HEK293 (cell line): Measurements from ENCODE around the gene BRPF1.

Source experiments
- GLIS1 ChIP-seq: fragments of 450-650 bp; formaldehyde crosslinking; IDR thresholded peaks from 2 replicates; pipeline ENCODE4 v1.5.1; 2016; ENCODE audit warnings: missing biosample characterization, missing genetic modification characterization
- MZF1 ChIP-seq: fragments of 450-650 bp; formaldehyde crosslinking; IDR thresholded peaks from 2 replicates; pipeline ENCODE4 v1.5.1; 2017; ENCODE audit warnings: missing biosample characterization, missing genetic modification characterization, borderline replicate concordance
- OSR2 ChIP-seq: fragments of 450-650 bp; formaldehyde crosslinking; IDR thresholded peaks from 2 replicates; pipeline ENCODE4 v1.5.1; 2016; ENCODE audit warnings: missing biosample characterization, missing genetic modification characterization
- PRDM10 ChIP-seq: fragments of 450-650 bp; formaldehyde crosslinking; IDR thresholded peaks from 2 replicates; pipeline ENCODE4 v1.5.1; 2016; ENCODE audit warnings: missing biosample characterization, missing genetic modification characterization
- REST ChIP-seq: fragments of 450-650 bp; formaldehyde crosslinking; IDR thresholded peaks from 2 replicates; pipeline ENCODE4 v1.5.1; 2016; ENCODE audit warnings: missing biosample characterization, missing genetic modification characterization
- ZBTB11 ChIP-seq: fragments of 450-650 bp; formaldehyde crosslinking; conservative IDR thresholded peaks from 2 replicates; pipeline ENCODE4 v1.5.1; 2016; ENCODE audit warnings: low read depth, missing biosample characterization, missing genetic modification characterization
- ZBTB8A ChIP-seq: fragments of 450-650 bp; formaldehyde crosslinking; IDR thresholded peaks from 2 replicates; pipeline ENCODE4 v1.5.1; 2016; ENCODE audit warnings: missing biosample characterization, missing genetic modification characterization
- ZNF132 ChIP-seq: fragments of 450-650 bp; formaldehyde crosslinking; IDR thresholded peaks from 2 replicates; pipeline ENCODE4 v1.5.1; 2017; ENCODE audit warnings: missing biosample characterization, missing genetic modification characterization, borderline replicate concordance
- ZNF155 ChIP-seq: fragments of 450-650 bp; formaldehyde crosslinking; IDR thresholded peaks from 2 replicates; pipeline ENCODE4 v1.5.1; 2016; ENCODE audit warnings: missing biosample characterization, missing genetic modification characterization
- ZNF16 ChIP-seq: fragments of 450-650 bp; formaldehyde crosslinking; IDR thresholded peaks from 2 replicates; pipeline ENCODE4 v1.5.1; 2016; ENCODE audit warnings: low read depth, missing biosample characterization, missing genetic modification characterization
- ZNF174 ChIP-seq: fragments of 450-650 bp; formaldehyde crosslinking; IDR thresholded peaks from 2 replicates; pipeline ENCODE4 v1.5.0; 2017; ENCODE audit warnings: missing biosample characterization, mild to moderate bottlenecking, missing genetic modification characterization
- ZNF202 ChIP-seq: fragments of 450-650 bp; formaldehyde crosslinking; IDR thresholded peaks from 2 replicates; pipeline ENCODE4 v1.5.1; 2016; ENCODE audit warnings: missing biosample characterization, missing genetic modification characterization, borderline replicate concordance
- ZNF335 ChIP-seq: fragments of 450-650 bp; formaldehyde crosslinking; conservative IDR thresholded peaks from 2 replicates; pipeline ENCODE4 v1.5.1; 2016; ENCODE audit warnings: missing biosample characterization, missing genetic modification characterization
- ZNF350 ChIP-seq: fragments of 450-650 bp; formaldehyde crosslinking; IDR thresholded peaks from 2 replicates; pipeline ENCODE4 v1.5.0; 2017; ENCODE audit warnings: missing biosample characterization, mild to moderate bottlenecking, missing genetic modification characterization
- ZNF391 ChIP-seq: fragments of 450-650 bp; formaldehyde crosslinking; IDR thresholded peaks from 2 replicates; pipeline ENCODE4 v1.5.1; 2016; ENCODE audit warnings: low read depth, missing biosample characterization, missing genetic modification characterization, borderline replicate concordance
- ZNF394 ChIP-seq: fragments of 450-650 bp; formaldehyde crosslinking; IDR thresholded peaks from 2 replicates; pipeline ENCODE4 v1.5.1; 2016; ENCODE audit warnings: missing biosample characterization, missing genetic modification characterization, mild to moderate bottlenecking, moderate library complexity, borderline replicate concordance
- ZNF514 ChIP-seq: fragments of 450-650 bp; formaldehyde crosslinking; IDR thresholded peaks from 2 replicates; pipeline ENCODE4 v1.5.1; 2016; ENCODE audit warnings: missing biosample characterization, missing genetic modification characterization
- ZNF596 ChIP-seq: fragments of 450-650 bp; IDR thresholded peaks from 2 replicates; pipeline ENCODE4 v1.5.0; 2018; ENCODE audit warnings: missing biosample characterization, mild to moderate bottlenecking, missing genetic modification characterization, moderate library complexity
- ZNF624 ChIP-seq: fragments of 450-650 bp; formaldehyde crosslinking; IDR thresholded peaks from 2 replicates; pipeline ENCODE4 v1.5.1; 2017; ENCODE audit warnings: missing biosample characterization, missing genetic modification characterization
- ZNF660 ChIP-seq: fragments of 450-650 bp; IDR thresholded peaks from 2 replicates; pipeline ENCODE4 v1.5.1; 2018; ENCODE audit warnings: missing biosample characterization, mild to moderate bottlenecking, missing genetic modification characterization
- ZNF664 ChIP-seq: fragments of 450-650 bp; formaldehyde crosslinking; IDR thresholded peaks from 2 replicates; pipeline ENCODE4 v1.5.1; 2016; ENCODE audit warnings: missing biosample characterization, missing genetic modification characterization
- ZNF701 ChIP-seq: fragments of 450-650 bp; formaldehyde crosslinking; IDR thresholded peaks from 2 replicates; pipeline ENCODE4 v1.5.1; 2016; ENCODE audit warnings: missing biosample characterization, missing genetic modification characterization
- ZNF785 ChIP-seq: fragments of 450-650 bp; formaldehyde crosslinking; IDR thresholded peaks from 2 replicates; pipeline ENCODE4 v1.5.1; 2016; ENCODE audit warnings: missing biosample characterization, missing genetic modification characterization
- ZNF830 ChIP-seq: fragments of 450-650 bp; IDR thresholded peaks from 2 replicates; pipeline ENCODE4 v1.5.0; 2018; ENCODE audit warnings: missing biosample characterization, missing genetic modification characterization, low read depth, mild to moderate bottlenecking, moderate library complexity
- ZSCAN5A ChIP-seq: fragments of 450-650 bp; formaldehyde crosslinking; IDR thresholded peaks from 2 replicates; pipeline ENCODE4 v1.5.1; 2016; ENCODE audit warnings: missing biosample characterization, missing genetic modification characterization

BRPF1 gene

GRCh38 chr3:9715764-9716437, 15.6 kb upstream of the BRPF1 start (continued):
- no peak for TF ChIP-seq ZNF174 (tag by site-specific recombination)
- TF ChIP-seq PRDM10 (tag by site-specific recombination), result 0 out of 2 replicates have a peak, but pooled peaks have one; percentile 23
- TF ChIP-seq GLIS1 (tag by site-specific recombination), result no peak
- no peak for TF ChIP-seq ZNF785 (tag by site-specific recombination)
- no peak for TF ChIP-seq ZNF514 (tag by site-specific recombination)
- TF ChIP-seq ZNF16 (tag by site-specific recombination), result no peak
- TF ChIP-seq ZNF624 (tag by site-specific recombination), result no peak
- TF ChIP-seq ZNF664 (tag by site-specific recombination), result no peak
- no peak for TF ChIP-seq ZNF155 (tag by site-specific recombination)
- TF ChIP-seq ZNF660 (tag by site-specific recombination), result peak; percentile 95
- TF ChIP-seq REST, result no peak
- TF ChIP-seq OSR2 (tag by site-specific recombination), result no peak
- no peak for TF ChIP-seq ZNF701 (tag by site-specific recombination)
- TF ChIP-seq ZBTB11 (tag by site-specific recombination), result no peak
- TF ChIP-seq ZNF596, result no peak
- TF ChIP-seq ZNF391 (tag by site-specific recombination), result no peak
- no peak for TF ChIP-seq ZNF202 (tag by site-specific recombination)
- no peak for TF ChIP-seq MZF1 (tag by site-specific recombination)
- peak; percentile 55; the same call in 1 of the 2 replicates for TF ChIP-seq ZBTB8A (tag by site-specific recombination)
- TF ChIP-seq ZNF335 (tag by site-specific recombination), result peak; percentile 71
- TF ChIP-seq ZNF394 (tag by site-specific recombination), result no peak
- TF ChIP-seq ZNF830 (tag by site-specific recombination), result no peak
- TF ChIP-seq ZSCAN5A (tag by site-specific recombination), result no peak
- no peak for TF ChIP-seq ZNF132 (tag by site-specific recombination)
- TF ChIP-seq ZNF350, result no peak
